T-helper 22 cell (primary cell): ENCODE measurements around the gene RNF13.
"Not testable (repeated sequence)": the region's sequence is repeated elsewhere in the genome, so short reads cannot be mapped to it uniquely, and the experiment has no call there.

ENCODE experiments used
- DNase-seq: peaks from one replicate; pipeline ENCODE4 v3.0.0-alpha.2; 2020; ENCODE audit warnings: low read depth

The RNF13 gene

GRCh38 chr3:149843502-149843901 lies 30.5 kb downstream of the RNF13 start:
- DNase-seq, result no peak

DNA sequence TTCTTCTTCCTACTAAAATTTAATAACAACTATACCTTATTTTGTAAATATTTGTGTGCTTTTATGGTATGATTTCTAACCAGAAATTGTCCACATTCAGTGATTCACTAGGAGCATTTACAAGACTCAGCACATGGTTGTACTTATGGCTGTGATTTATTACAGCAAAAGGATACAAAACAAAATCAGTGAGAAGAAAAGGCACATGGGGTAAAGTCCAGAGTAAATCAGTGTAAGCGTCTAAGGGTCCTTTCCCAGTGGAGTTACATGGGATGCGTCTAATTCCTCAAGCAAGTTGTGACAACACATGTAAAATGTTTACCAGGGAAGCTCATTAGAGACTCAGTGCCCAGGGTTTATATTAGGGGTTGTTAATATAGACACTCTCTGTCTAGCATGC lies 31.1 kb downstream of the RNF13 start:
- no peak for DNase-seq

DNA sequence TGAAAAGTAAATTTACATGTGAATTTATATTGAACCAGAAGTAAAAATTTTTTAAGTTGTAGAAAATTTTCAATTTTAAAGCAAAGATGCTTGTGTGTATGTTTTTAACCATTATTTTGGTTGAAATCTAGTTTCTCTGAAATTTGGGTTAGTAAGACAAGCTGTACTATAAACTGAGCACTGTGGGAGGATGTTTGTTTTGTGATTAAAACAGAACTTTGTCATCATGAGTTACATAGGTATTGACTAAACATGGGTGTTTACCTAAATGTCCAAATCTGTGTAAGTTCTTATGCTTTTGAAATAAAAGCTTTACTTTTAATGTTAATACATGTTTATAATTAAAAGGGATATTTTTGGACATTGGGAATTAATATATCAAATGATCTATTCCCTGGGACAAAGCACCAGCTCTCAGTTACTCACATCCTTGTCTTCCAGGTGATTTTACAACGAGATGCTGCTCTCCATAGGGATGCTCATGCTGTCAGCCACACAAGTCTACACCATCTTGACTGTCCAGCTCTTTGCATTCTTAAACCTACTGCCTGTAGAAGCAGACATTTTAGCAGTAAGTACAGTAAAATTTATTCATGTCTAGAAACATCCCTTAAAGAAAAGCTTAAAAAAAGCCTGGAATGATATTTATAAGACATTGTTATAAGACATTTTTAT lies 32.7 kb downstream of the RNF13 start:
- DNase-seq, result no peak

GRCh38 chr3:149848238-149848637 lies 35.2 kb downstream of the RNF13 start:
- no peak for DNase-seq

- DNase-seq, result no peak
These were observed 35.7 kb downstream of the RNF13 start for GRCh38 chr3:149848688-149849087.

DNA sequence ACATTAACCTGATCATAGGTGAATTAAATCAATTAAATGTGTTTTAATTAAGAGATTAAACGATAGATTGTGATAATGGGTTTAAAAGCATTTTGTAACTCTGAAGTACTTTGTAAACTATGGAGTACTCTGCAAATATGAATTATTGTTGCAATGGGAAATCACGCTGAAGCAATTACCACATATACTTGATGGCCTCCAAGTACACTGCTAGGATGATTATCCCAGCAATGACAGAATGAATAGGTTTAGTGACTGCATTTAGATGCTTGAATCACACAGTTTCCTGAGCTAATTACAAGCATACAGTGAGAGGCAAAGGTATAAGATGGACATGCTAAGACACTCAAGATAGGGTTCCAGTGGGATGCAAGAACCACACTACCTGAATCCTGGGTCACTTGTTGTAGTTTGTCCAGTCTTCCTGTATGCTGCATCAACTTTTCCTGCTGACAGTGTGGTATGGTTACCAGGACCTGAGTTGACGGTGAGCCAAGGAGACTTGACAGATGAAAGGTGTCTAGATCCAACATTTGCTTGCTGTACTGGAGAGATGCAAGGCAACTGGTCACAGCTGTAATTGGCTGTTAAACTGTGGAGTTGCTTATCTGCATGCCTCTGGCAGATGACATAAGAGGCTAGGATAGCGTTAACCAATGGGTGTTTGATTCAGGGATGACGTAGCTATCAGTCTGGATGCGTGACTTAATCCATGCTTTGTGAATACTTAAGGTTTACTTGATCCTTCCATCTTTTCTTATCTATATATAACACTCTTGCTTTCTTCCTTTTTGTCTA lies 38.0 kb downstream of the RNF13 start:
- DNase-seq, result no peak

DNA sequence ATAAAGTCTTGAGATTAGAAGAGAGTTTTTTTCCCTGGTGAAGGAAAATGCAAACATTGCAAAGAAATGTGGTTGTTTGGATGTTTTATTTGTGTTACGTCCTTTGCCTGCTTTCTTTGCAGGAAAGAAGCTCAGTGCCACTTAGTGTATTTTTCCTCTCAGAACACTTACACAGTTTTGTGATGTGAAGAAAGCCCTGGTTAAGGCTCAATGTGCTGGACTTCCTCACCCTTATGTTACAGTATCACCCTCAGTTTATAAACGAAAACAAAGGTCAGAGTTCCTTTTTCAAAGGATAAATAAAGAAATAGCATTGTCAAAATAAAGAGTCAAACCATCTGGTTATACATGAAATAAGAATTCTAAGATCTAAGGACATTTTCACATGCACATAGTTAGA lies 45.9 kb downstream of the RNF13 start:
- no peak for DNase-seq

- DNase-seq, result no peak
These were observed 47.9 kb downstream of the RNF13 start for GRCh38 chr3:149860881-149861280.

DNA sequence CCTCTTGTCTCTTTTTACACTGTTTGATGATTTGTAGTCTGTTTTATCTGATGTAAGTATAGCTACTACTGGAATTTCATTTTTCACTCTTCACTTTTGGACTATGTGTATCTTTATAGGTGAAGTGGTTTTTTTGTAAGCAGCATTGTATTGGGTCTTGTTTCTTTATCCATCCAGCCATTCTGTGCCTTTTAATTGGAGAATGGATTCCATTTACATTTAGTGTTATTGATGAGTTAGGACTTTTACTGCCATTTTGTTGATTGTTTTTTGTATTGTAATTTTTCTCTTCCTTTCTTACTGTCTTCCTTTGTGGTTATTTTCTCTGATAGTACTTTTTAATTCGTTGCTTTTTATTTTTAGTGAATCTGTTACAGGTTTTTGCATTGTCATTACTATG lies 54.5 kb downstream of the RNF13 start:
- no peak for DNase-seq

- DNase-seq, result no peak
These were observed 58.8 kb downstream of the RNF13 start for GRCh38 chr3:149871855-149872254.

DNA sequence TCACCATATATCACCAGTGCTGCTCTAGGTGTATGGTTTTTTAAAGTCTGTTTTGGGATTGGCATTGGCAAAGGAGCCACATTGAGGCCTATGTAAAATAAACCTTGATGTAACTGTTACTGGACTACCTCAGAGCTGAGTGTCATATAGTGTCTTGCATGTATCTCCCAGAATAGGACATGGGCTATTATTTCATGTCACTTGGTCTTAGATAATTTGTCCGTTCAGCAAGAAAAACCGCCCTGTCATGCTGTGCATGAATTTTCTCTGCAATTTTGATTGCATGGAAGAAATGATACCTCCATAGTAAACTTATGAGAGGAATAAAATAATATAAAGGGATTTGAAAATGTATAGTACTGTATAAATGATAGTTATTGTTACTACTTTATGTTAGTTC lies 59.6 kb downstream of the RNF13 start:
- no peak for DNase-seq

- no peak for DNase-seq
These were observed 64.7 kb downstream of the RNF13 start for GRCh38 chr3:149877668-149878067.

GRCh38 chr3:149879872-149880271 lies 66.9 kb downstream of the RNF13 start:
- DNase-seq, result no peak

- DNase-seq, result no peak
These were observed 68.9 kb downstream of the RNF13 start for GRCh38 chr3:149881879-149882278.

GRCh38 chr3:149883134-149883533 lies 70.1 kb downstream of the RNF13 start:
- no peak for DNase-seq

- DNase-seq, result not testable (repeated sequence)
These were observed 70.8 kb downstream of the RNF13 start for GRCh38 chr3:149883860-149884259.

DNA sequence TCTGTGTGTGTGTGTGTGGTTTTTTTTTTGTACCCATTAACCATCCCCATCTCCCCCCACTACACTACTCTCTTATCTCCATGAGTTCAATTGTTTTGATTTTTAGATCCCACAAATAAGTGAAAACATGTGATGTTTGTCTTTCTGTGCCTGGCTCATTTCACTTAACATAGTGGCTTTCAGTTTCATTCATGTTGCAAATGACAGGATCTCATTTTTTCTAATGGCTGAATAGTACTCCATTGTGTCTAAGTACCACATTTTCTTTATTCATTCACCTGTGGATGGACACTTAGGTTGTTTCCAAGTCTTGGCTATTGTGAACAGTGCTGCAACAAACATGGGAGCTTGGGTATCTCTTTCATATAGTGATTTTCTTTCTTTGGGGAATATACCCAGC lies 71.8 kb downstream of the RNF13 start:
- DNase-seq, result not testable (repeated sequence)

DNA sequence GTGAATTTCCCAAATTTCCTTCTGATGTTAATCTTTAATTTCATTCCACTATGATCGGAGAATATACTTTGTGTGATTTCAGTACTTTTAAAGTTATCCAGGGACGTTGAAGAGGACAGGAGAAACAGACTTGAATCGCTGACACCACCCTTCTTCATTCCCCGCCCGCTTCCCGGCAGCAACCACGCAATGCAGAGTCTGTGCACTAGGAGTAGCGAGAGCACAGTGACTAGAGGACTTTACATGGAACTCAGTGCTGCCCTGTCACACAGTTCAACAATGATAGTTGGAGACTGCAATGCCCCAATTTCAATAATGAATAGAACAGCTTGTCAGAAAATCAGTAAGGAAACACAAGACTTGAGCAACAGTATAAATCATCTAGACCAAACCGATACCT lies 73.9 kb downstream of the RNF13 start:
- DNase-seq, result no peak

DNA sequence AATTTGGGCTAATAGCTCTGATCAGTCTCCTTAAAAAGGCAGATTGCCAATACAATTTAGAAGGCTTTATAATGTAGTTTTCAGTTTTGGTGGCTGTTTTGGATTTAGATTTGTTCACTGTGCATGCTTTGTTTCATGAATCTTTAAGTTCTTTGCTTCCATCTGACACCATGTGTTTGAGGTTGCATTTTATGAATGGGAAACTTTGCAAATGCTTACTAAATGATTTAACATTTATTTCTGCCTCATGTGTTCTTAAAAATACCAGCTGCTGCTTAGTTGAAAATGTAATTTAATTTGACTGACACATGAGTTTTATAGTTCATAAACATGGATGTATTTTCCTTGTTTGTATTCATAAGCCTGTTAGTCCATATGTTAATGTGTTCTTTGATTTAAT lies 78.6 kb downstream of the RNF13 start:
- DNase-seq, result no peak

DNA sequence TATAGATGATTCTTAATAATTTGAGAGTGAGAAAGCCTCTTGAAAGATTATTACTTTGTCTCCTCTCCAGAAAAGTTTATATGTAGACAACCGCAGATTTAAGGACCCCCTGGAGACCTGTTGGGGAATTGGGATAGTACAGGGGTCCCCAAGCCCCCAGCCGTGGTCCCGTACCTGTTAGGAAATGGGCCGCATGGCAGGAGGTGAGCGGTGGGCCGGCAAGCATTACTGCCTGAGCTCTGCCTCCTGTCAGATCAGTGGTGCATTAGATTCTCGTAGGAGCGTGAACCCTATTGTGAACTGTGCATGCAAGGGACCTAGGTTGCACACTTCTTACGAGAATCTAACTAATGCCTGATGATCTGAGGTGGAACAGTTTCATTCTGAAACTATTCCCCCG lies 79.4 kb downstream of the RNF13 start:
- DNase-seq, result no peak

GRCh38 chr3:149894205-149894604 lies 81.2 kb downstream of the RNF13 start:
- no peak for DNase-seq

DNA sequence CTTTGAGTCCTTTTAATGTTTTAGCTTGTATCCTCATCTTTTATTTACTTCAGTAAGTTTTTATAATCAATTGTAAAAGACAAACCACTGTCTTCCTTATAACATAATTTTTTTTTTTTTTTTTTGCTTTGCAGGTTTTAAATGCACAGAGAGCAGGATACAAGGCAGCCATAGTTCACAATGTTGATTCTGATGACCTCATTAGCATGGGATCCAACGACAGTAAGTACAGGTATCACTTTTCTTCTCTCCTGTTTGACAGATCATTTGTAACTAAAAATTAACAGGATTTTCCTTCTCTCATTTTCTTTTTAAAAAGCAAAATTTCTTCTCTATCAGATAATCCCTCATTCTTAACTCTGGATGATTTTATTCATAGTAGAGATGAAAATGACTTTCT lies 82.3 kb downstream of the RNF13 start:
- no peak for DNase-seq

DNA sequence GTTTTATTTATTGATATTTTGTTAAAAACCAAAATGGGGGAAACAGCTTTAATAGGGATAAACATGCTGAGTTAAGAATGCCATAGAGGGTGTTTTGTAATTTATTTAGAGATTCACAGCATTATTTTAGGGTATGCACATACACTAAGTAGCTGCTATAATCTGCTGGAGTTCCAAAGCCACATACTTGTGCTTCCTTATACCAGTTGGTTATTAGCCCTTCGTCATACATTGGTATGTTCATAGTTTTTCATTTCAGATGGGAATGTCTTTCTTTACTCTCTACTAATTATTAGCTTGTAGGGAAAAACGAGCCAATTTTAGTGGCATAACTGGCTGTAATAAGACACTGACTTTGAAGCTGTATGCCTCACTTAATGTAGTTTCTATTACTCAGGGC lies 82.8 kb downstream of the RNF13 start:
- DNase-seq, result no peak

GRCh38 chr3:149898771-149899170 lies 85.8 kb downstream of the RNF13 start:
- no peak for DNase-seq
